ENCODE data around the gene PRDM2. TPM values are rescaled to one million over a fixed set of nuclear protein-coding genes. Genes with fewer than 3 reads are reported as not detected.

Gene PRDM2
- total and polyA plus RNA-seq, 7 donors, result 6.7 to 53.2 (median 34.6) TPM

GRCh38 chr1:13733711-13734110 lies 33.7 kb downstream of the PRDM2 start:
- Histone ChIP-seq H3K27ac (no peak overlapping the region), H3K4me3 (no peak overlapping the region)

DNA sequence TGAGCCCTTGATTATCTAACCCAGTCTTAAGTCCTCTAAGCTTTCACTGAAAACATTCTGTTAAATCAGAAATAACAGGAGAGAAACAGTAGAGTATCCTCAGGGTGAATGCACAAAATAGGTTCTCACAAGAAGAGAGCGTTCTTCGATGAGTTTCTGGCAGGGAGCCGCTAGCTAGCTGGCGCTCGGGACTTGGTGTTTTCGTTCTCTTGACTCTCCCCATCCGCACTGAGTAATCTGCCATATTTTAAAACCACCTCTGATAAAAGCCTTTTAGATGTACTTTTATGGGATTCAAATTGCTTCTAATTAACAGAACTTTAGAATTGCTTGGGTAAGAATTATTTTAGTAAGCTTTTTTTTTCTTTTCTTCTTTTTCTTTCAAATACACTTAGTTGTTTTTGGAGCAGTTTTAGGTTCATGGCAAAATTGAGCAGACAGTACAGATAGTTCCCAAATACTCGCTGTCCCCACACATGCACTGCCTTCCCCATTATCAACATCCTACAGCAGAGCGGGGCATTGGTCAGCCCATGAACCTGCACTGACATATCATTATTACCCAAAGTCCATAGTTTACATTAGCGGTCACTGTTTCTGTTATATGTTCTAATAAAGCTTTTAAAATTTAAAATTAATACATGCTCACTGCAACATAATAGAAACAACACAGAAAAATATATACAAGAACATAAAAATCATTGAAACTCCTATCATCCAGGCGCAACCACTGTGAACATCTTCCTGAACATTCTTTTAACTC lies 35.4 kb downstream of the PRDM2 start:
- Histone ChIP-seq H3K9me3 (no peaks in the 10 kb centered on the region), H3K27ac (no peak overlapping the region), H3K4me3 (no peak overlapping the region), H3K4me1 (no peaks in the 10 kb centered on the region), H3K36me3 (no peaks in the 10 kb centered on the region), H3K27me3 (no peaks in the 10 kb centered on the region)
- no peak for TF ChIP-seq EP300 (IDR thresholded peaks at IDR 0.05)
- 96 to 97% methylated on average over 11 of the region's 11 CpGs for WGBS, 2 donors
- DNase-seq, result no peak
- intact Hi-C loops (cut with DNase I), result no loop called here

More at GRCh38 chr1:13733711-13734110, 33.7 kb downstream of the PRDM2 start:
- Histone ChIP-seq H3K36me3 (no peaks in the 10 kb centered on the region), H3K9me3 (no peaks in the 10 kb centered on the region), H3K27me3 (no peaks in the 10 kb centered on the region), H3K4me1 (peaks cover 0 to 5% (median 4%) of the 10 kb centered on the region in 4 donors)
- no peak for DNase-seq
- intact Hi-C loops (cut with DNase I), result no loop called here
- TF ChIP-seq POLR2A (IDR thresholded peaks at IDR 0.05), result no peak
- TF ChIP-seq EP300 (IDR thresholded peaks at IDR 0.05), result no peak
- TF ChIP-seq CTCF (IDR thresholded peaks at IDR 0.05), result no peak
- no peak for TF ChIP-seq POLR2AphosphoS5 (IDR thresholded peaks at IDR 0.05)
- WGBS, 2 donors, result 87 to 96% methylated on average over 1 of the region's 1 CpG

DNA sequence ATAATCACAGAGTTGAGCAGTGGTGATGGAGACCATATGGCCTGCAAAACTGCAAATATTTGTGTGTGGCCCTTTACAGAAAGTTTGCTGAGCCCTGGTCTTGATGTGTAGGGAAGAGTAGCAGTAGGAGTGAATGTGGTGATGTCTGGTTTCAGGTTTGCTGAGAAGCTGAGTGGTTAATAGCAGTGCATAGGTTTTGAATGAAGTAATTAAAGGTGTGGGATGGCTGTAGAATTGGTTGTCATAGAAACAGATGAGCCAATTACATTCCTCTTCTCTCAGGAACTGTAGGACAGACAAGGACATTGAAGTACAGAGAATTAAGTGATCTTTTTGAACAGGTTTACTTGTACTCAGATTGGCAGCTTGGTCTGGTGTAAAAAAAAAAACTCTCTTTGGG lies 37.4 kb downstream of the PRDM2 start:
- peaks cover 0 to 6% (median 0%) of the 10 kb centered on the region in 4 donors for H3K36me3 ChIP-seq
- intact Hi-C loops (cut with DNase I), result no loop called here
- TF ChIP-seq POLR2AphosphoS5 (IDR thresholded peaks at IDR 0.05) (no peak), POLR2A (IDR thresholded peaks at IDR 0.05) (no peak), CTCF (IDR thresholded peaks at IDR 0.05) (no peak), EP300 (IDR thresholded peaks at IDR 0.05) (no peak)
- H3K4me1 ChIP-seq, result no peaks in the 10 kb centered on the region
- H3K27me3 ChIP-seq, result no peaks in the 10 kb centered on the region
- H3K27ac ChIP-seq, result no peak overlapping the region
- no peak overlapping the region for H3K4me3 ChIP-seq
- H3K9me3 ChIP-seq, result no peaks in the 10 kb centered on the region
- no peak for DNase-seq

DNA sequence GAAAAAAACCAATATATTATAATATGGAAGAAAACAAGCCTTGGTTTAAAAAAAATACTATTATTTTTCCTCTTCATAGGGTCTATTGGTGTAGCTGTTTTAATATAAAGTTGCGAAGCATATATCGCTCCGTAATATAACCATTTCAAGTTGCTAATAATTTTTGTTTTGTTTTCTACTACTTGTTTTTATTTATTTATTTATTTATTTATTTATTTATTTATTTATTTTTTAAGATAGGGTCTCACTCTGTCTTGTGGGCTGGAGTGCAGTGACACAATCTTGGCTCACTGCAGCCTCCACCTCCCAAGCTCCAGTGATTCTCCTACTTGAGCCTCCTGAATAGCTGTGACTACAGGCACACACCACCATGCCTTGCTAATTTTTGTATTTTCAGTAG lies 46.4 kb downstream of the PRDM2 start:
- 98% methylated on average over 3 of the region's 3 CpGs for WGBS, 2 donors
- no peaks in the 10 kb centered on the region for H3K27me3 ChIP-seq
- H3K9me3 ChIP-seq, result no peaks in the 10 kb centered on the region
- no peak overlapping the region for H3K27ac ChIP-seq
- no peak for TF ChIP-seq POLR2AphosphoS5 (IDR thresholded peaks at IDR 0.05)
- no peak for TF ChIP-seq CTCF (IDR thresholded peaks at IDR 0.05)
- no peak for TF ChIP-seq POLR2A (IDR thresholded peaks at IDR 0.05)
- no peak for TF ChIP-seq EP300 (IDR thresholded peaks at IDR 0.05)
- DNase-seq, result no peak
- H3K4me1 ChIP-seq, result peaks cover 0 to 19% (median 15%) of the 10 kb centered on the region in 4 donors
- intact Hi-C loops (cut with DNase I), result no loop called here
- H3K36me3 ChIP-seq, result peaks cover 0 to 15% (median 0%) of the 10 kb centered on the region in 4 donors
- no peak overlapping the region for H3K4me3 ChIP-seq

DNA sequence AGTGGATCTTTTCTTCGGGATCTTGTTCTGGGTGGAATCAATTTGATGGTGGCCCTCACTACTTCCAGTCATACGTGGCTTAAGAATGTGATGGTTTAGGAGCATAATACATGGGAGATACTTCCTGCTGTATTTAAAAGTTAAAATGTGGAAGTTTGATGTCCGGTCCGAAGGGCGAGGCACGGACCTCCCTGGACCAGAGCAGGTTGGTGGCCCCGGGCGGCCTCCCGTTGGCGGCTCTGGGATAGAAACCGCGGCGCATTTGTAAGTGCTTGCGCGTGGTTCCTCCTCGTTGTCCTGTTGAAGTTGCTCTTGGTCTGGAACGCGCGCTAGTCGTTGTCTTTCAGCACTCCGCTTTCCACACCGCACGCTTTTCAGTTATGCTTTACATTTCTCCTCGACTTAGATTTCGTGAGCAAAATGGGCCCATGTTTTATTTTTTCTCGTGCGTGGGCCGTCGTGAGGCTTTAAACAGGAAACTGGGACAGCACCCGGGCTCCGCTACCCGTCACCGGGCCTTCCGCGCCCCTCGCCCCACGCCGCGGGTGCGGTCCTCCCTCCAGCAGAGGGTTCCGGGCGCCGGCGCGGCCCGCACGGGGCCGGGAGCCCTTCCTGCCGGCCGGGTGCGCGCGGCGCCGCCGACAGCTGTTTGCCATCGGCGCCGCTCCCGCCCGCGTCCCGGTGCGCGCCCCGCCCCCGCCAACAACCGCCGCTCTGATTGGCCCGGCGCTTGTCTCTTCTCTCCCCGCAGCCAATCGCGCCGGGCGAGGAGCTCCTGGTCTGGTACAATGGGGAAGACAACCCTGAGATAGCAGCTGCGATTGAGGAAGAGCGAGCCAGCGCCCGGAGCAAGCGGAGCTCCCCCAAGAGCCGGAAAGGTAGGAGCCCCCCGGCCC lies 48.9 kb downstream of the PRDM2 start:
- Histone ChIP-seq H3K9me3 (no peaks in the 10 kb centered on the region), H3K36me3 (peaks cover 0 to 4% (median 0%) of the 10 kb centered on the region in 4 donors), H3K27ac (peak overlapping the region; percentile 93 to 96 (median 94)), H3K4me1 (peaks cover 0 to 38% (median 34%) of the 10 kb centered on the region in 4 donors), H3K4me3 (peak overlapping the region; percentile 64 to 94 (median 74)), H3K27me3 (no peaks in the 10 kb centered on the region)
- no peak for TF ChIP-seq CTCF (IDR thresholded peaks at IDR 0.05)
- TF ChIP-seq POLR2A (IDR thresholded peaks at IDR 0.05), result peak; percentile 51 to 53
- peak; percentile 88 to 97 (median 94) for TF ChIP-seq POLR2AphosphoS5 (IDR thresholded peaks at IDR 0.05)
- peak; percentile 99 for DNase-seq
- intact Hi-C loops (cut with DNase I), result loop anchor here (1.0 to 2.0 kb wide), 2 partner anchors 49 to 64 kb away; partner anchors contain the start of gene PRDM2
- 1% methylated on average over 83 of the region's 83 CpGs for WGBS, 2 donors

Measured in sigmoid colon (tissue), 7 donors.